ENCODE measurements around the gene KIRREL3.

The KIRREL3 gene

GRCh38 chr11:126639692-126640091 is 360.9 kb downstream of the KIRREL3 start:
- TF ChIP-seq EZH2 (IDR thresholded peaks at IDR 0.05) (no peak), POLR2AphosphoS5 (IDR thresholded peaks at IDR 0.05; ENCODE audit: borderline replicate concordance, low read depth, low read length) (no peak), FOXP2 (optimal IDR thresholded peaks at IDR 0.05; ENCODE audit: control extremely low read depth, extremely low read length, insufficient read depth) (no peak)
- H3K27ac ChIP-seq: no peak overlapping the region
- H3K9me3 ChIP-seq (ENCODE audit: low read depth, low read length): no peaks in the 10 kb centered on the region
- H3K4me3 ChIP-seq: no peak overlapping the region
- H3K9ac ChIP-seq (ENCODE audit: insufficient read length): no peak overlapping the region
- no peaks in the 10 kb centered on the region for H3K36me3 ChIP-seq (ENCODE audit: insufficient read depth, low read length)
- DNase-seq (ENCODE audit: low read depth, low spot score): no peak

- no peak for TF ChIP-seq FOXP2 (optimal IDR thresholded peaks at IDR 0.05; ENCODE audit: control extremely low read depth, extremely low read length, insufficient read depth)
- no peak for TF ChIP-seq POLR2AphosphoS5 (IDR thresholded peaks at IDR 0.05; ENCODE audit: borderline replicate concordance, low read depth, low read length)
- no peak for TF ChIP-seq EZH2 (IDR thresholded peaks at IDR 0.05)
- no peaks in the 10 kb centered on the region for H3K36me3 ChIP-seq (ENCODE audit: insufficient read depth, low read length)
- no peak overlapping the region for H3K9ac ChIP-seq (ENCODE audit: insufficient read length)
- DNase-seq (ENCODE audit: low read depth, low spot score): no peak
- H3K27ac ChIP-seq: no peak overlapping the region
- H3K4me3 ChIP-seq: no peak overlapping the region
- H3K9me3 ChIP-seq (ENCODE audit: low read depth, low read length): no peaks in the 10 kb centered on the region
These were observed 361.9 kb downstream of the KIRREL3 start for GRCh38 chr11:126638648-126639047.

- TF ChIP-seq POLR2AphosphoS5 (IDR thresholded peaks at IDR 0.05; ENCODE audit: borderline replicate concordance, low read depth, low read length): no peak
- no peak for TF ChIP-seq EZH2 (IDR thresholded peaks at IDR 0.05)
- no peak for TF ChIP-seq FOXP2 (optimal IDR thresholded peaks at IDR 0.05; ENCODE audit: control extremely low read depth, extremely low read length, insufficient read depth)
- Histone ChIP-seq H3K36me3 (ENCODE audit: insufficient read depth, low read length) (no peaks in the 10 kb centered on the region), H3K27ac (no peak overlapping the region), H3K9me3 (ENCODE audit: low read depth, low read length) (no peaks in the 10 kb centered on the region), H3K9ac (ENCODE audit: insufficient read length) (no peak overlapping the region), H3K4me3 (no peak overlapping the region)
- no peak for DNase-seq (ENCODE audit: low read depth, low spot score)
These were observed 362.8 kb downstream of the KIRREL3 start for GRCh38 chr11:126637795-126638175.

GRCh38 chr11:126636911-126637794 is 363.4 kb downstream of the KIRREL3 start:
- Histone ChIP-seq H3K9me3 (ENCODE audit: low read depth, low read length) (no peaks in the 10 kb centered on the region), H3K4me3 (no peak overlapping the region), H3K27ac (no peak overlapping the region), H3K36me3 (ENCODE audit: insufficient read depth, low read length) (no peaks in the 10 kb centered on the region), H3K9ac (ENCODE audit: insufficient read length) (no peak overlapping the region)
- no peak for DNase-seq (ENCODE audit: low read depth, low spot score)
- TF ChIP-seq EZH2 (IDR thresholded peaks at IDR 0.05) (no peak), FOXP2 (optimal IDR thresholded peaks at IDR 0.05; ENCODE audit: control extremely low read depth, extremely low read length, insufficient read depth) (no peak), POLR2AphosphoS5 (IDR thresholded peaks at IDR 0.05; ENCODE audit: borderline replicate concordance, low read depth, low read length) (no peak)

GRCh38 chr11:126635511-126635910 is 365.1 kb downstream of the KIRREL3 start:
- Histone ChIP-seq H3K27ac (no peak overlapping the region), H3K4me3 (no peak overlapping the region), H3K36me3 (ENCODE audit: insufficient read depth, low read length) (no peaks in the 10 kb centered on the region), H3K9me3 (ENCODE audit: low read depth, low read length) (no peaks in the 10 kb centered on the region), H3K9ac (ENCODE audit: insufficient read length) (no peak overlapping the region)
- DNase-seq (ENCODE audit: low read depth, low spot score): no peak
- TF ChIP-seq EZH2 (IDR thresholded peaks at IDR 0.05) (no peak), POLR2AphosphoS5 (IDR thresholded peaks at IDR 0.05; ENCODE audit: borderline replicate concordance, low read depth, low read length) (no peak), FOXP2 (optimal IDR thresholded peaks at IDR 0.05; ENCODE audit: control extremely low read depth, extremely low read length, insufficient read depth) (no peak)

- no peak for TF ChIP-seq FOXP2 (optimal IDR thresholded peaks at IDR 0.05; ENCODE audit: control extremely low read depth, extremely low read length, insufficient read depth)
- no peak for TF ChIP-seq EZH2 (IDR thresholded peaks at IDR 0.05)
- TF ChIP-seq POLR2AphosphoS5 (IDR thresholded peaks at IDR 0.05; ENCODE audit: borderline replicate concordance, low read depth, low read length): no peak
- Histone ChIP-seq H3K9me3 (ENCODE audit: low read depth, low read length) (no peaks in the 10 kb centered on the region), H3K9ac (ENCODE audit: insufficient read length) (no peak overlapping the region), H3K36me3 (ENCODE audit: insufficient read depth, low read length) (no peaks in the 10 kb centered on the region), H3K4me3 (no peak overlapping the region), H3K27ac (no peak overlapping the region)
- no peak for DNase-seq (ENCODE audit: low read depth, low spot score)
These were observed 365.6 kb downstream of the KIRREL3 start for GRCh38 chr11:126634963-126635362.

- TF ChIP-seq POLR2AphosphoS5 (IDR thresholded peaks at IDR 0.05; ENCODE audit: borderline replicate concordance, low read depth, low read length): no peak
- no peak for TF ChIP-seq EZH2 (IDR thresholded peaks at IDR 0.05)
- TF ChIP-seq FOXP2 (optimal IDR thresholded peaks at IDR 0.05; ENCODE audit: control extremely low read depth, extremely low read length, insufficient read depth): no peak
- Histone ChIP-seq H3K9me3 (ENCODE audit: low read depth, low read length) (no peaks in the 10 kb centered on the region), H3K36me3 (ENCODE audit: insufficient read depth, low read length) (no peaks in the 10 kb centered on the region), H3K4me3 (no peak overlapping the region), H3K27ac (no peak overlapping the region), H3K9ac (ENCODE audit: insufficient read length) (no peak overlapping the region)
- DNase-seq (ENCODE audit: low read depth, low spot score): no peak
These were observed 367.2 kb downstream of the KIRREL3 start for GRCh38 chr11:126633330-126633729.

GRCh38 chr11:126630893-126631798 is 369.4 kb downstream of the KIRREL3 start:
- Histone ChIP-seq H3K36me3 (ENCODE audit: insufficient read depth, low read length) (no peaks in the 10 kb centered on the region), H3K9ac (ENCODE audit: insufficient read length) (no peak overlapping the region), H3K9me3 (ENCODE audit: low read depth, low read length) (no peaks in the 10 kb centered on the region), H3K27ac (no peak overlapping the region), H3K4me3 (no peak overlapping the region)
- no peak for DNase-seq (ENCODE audit: low read depth, low spot score)
- TF ChIP-seq FOXP2 (optimal IDR thresholded peaks at IDR 0.05; ENCODE audit: control extremely low read depth, extremely low read length, insufficient read depth) (no peak), EZH2 (IDR thresholded peaks at IDR 0.05) (no peak), POLR2AphosphoS5 (IDR thresholded peaks at IDR 0.05; ENCODE audit: borderline replicate concordance, low read depth, low read length) (no peak)

Data from SK-N-MC (cell line).